Measurements from ENCODE around the gene FOXP1.
A peak's percentile ranks its signal among the peaks of the same experiment; 100 is the strongest.

FOXP1 gene

DNA sequence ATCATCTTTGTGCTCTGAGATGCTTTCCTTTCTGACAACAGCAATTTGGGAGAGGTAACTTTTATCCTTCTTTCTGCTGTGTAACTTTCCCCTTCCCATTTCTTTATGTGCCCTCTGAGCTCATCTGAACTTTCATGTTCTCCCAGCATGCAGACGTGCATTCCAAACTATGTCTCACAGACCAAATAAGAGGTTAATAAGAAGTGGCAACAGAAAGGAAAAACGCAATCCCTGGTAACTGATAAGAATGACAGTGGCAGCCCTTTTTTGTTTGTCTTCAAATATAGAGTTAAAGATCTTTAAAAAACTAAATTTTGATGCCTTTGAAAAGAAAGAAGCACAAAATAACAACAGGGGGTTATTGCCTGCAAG is 533.4 kb downstream of the FOXP1 start:
- peaks cover 98% of the 10 kb centered on the region for H3K4me1 ChIP-seq (ENCODE audit: control insufficient read depth, insufficient read depth, low read length)
- H3K4me3 ChIP-seq (ENCODE audit: low read depth, low read length), result no peak overlapping the region
- H3K9me3 ChIP-seq (ENCODE audit: control insufficient read depth, insufficient read depth, low read length), result no peaks in the 10 kb centered on the region
- H3K9ac ChIP-seq (ENCODE audit: low read depth, low read length), result 0 out of 2 replicates have a peak overlapping the region, but pooled peaks have one; percentile 14
- H3K27ac ChIP-seq (ENCODE audit: low read depth, low read length), result peak overlapping the region; percentile 87
- H3K36me3 ChIP-seq (ENCODE audit: control insufficient read depth, insufficient read depth, low read length), result peaks cover 5% of the 10 kb centered on the region; the same call in 1 of the 2 replicates
- no peaks in the 10 kb centered on the region for H3K27me3 ChIP-seq (ENCODE audit: control insufficient read depth, insufficient read depth, low read length)

GRCh38 chr3:71048948-71049347 is 534.6 kb downstream of the FOXP1 start:
- H3K9me3 ChIP-seq (ENCODE audit: control insufficient read depth, insufficient read depth, low read length), result no peaks in the 10 kb centered on the region
- no peaks in the 10 kb centered on the region for H3K27me3 ChIP-seq (ENCODE audit: control insufficient read depth, insufficient read depth, low read length)
- peaks cover 87% of the 10 kb centered on the region for H3K4me1 ChIP-seq (ENCODE audit: control insufficient read depth, insufficient read depth, low read length)
- peak overlapping the region; percentile 17; the same call in 1 of the 2 replicates for H3K4me3 ChIP-seq (ENCODE audit: low read depth, low read length)
- no peak overlapping the region for H3K9ac ChIP-seq (ENCODE audit: low read depth, low read length)
- H3K27ac ChIP-seq (ENCODE audit: low read depth, low read length), result peak overlapping the region; percentile 87
- peaks cover 8% of the 10 kb centered on the region; the same call in 1 of the 2 replicates for H3K36me3 ChIP-seq (ENCODE audit: control insufficient read depth, insufficient read depth, low read length)

GRCh38 chr3:71047616-71048531 is 535.7 kb downstream of the FOXP1 start:
- 0 out of 2 replicates have a peak overlapping the region, but pooled peaks have one; percentile 17 for H3K4me3 ChIP-seq (ENCODE audit: low read depth, low read length)
- H3K27me3 ChIP-seq (ENCODE audit: control insufficient read depth, insufficient read depth, low read length), result no peaks in the 10 kb centered on the region
- peak overlapping the region; percentile 87 for H3K27ac ChIP-seq (ENCODE audit: low read depth, low read length)
- H3K4me1 ChIP-seq (ENCODE audit: control insufficient read depth, insufficient read depth, low read length), result peaks cover 76% of the 10 kb centered on the region
- H3K9ac ChIP-seq (ENCODE audit: low read depth, low read length), result no peak overlapping the region
- no peaks in the 10 kb centered on the region for H3K9me3 ChIP-seq (ENCODE audit: control insufficient read depth, insufficient read depth, low read length)
- peaks cover 12% of the 10 kb centered on the region for H3K36me3 ChIP-seq (ENCODE audit: control insufficient read depth, insufficient read depth, low read length)

- Histone ChIP-seq H3K36me3 (ENCODE audit: control insufficient read depth, insufficient read depth, low read length) (peaks cover 12% of the 10 kb centered on the region), H3K4me3 (ENCODE audit: low read depth, low read length) (no peak overlapping the region), H3K9ac (ENCODE audit: low read depth, low read length) (no peak overlapping the region), H3K9me3 (ENCODE audit: control insufficient read depth, insufficient read depth, low read length) (no peaks in the 10 kb centered on the region), H3K4me1 (ENCODE audit: control insufficient read depth, insufficient read depth, low read length) (peaks cover 67% of the 10 kb centered on the region), H3K27me3 (ENCODE audit: control insufficient read depth, insufficient read depth, low read length) (no peaks in the 10 kb centered on the region), H3K27ac (ENCODE audit: low read depth, low read length) (peak overlapping the region; percentile 58)
Observed at GRCh38 chr3:71046791-71047190, 536.7 kb downstream of the FOXP1 start.

GRCh38 chr3:71045917-71046282 is 537.6 kb downstream of the FOXP1 start:
- Histone ChIP-seq H3K4me1 (ENCODE audit: control insufficient read depth, insufficient read depth, low read length) (peaks cover 58% of the 10 kb centered on the region), H3K36me3 (ENCODE audit: control insufficient read depth, insufficient read depth, low read length) (peaks cover 19% of the 10 kb centered on the region), H3K4me3 (ENCODE audit: low read depth, low read length) (no peak overlapping the region)

DNA sequence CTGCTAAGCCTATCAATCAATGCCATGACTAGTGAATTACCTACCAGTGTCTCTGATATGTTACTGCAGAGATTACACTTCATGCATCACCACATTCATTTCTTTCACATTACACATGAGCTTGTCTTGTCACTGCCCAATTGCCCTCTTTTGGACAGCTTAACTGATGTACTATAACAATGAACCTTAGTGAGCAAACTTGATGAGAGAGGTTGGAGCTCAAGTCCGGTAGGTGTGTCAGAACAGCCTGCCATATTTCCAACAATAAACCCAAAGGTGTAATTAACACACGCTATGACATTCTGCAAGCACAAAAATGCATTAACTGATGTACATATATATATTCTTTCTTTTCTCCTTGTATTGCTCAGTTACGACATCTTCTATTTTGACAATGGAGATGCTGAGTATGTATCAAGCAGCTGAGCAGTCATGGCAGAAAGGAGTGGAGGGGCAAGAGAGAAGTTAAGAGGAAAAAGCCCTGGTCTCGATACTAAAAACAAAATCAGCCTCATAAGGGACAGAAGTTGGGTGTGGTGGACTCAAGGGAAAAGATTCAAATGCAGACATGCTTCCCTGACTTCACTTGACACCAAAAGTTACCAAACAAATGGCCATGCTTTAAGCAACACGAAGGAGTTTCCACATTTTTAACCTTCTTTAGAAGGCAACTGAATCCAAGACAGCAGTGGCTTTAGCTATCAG is 538.2 kb downstream of the FOXP1 start:
- Histone ChIP-seq H3K36me3 (ENCODE audit: control insufficient read depth, insufficient read depth, low read length) (peaks cover 25% of the 10 kb centered on the region), H3K9ac (ENCODE audit: low read depth, low read length) (no peak overlapping the region), H3K9me3 (ENCODE audit: control insufficient read depth, insufficient read depth, low read length) (no peaks in the 10 kb centered on the region), H3K4me1 (ENCODE audit: control insufficient read depth, insufficient read depth, low read length) (peaks cover 52% of the 10 kb centered on the region), H3K27me3 (ENCODE audit: control insufficient read depth, insufficient read depth, low read length) (no peaks in the 10 kb centered on the region), H3K4me3 (ENCODE audit: low read depth, low read length) (no peak overlapping the region), H3K27ac (ENCODE audit: low read depth, low read length) (no peak overlapping the region)

More at GRCh38 chr3:71045917-71046282, 537.6 kb downstream of the FOXP1 start:
- no peak overlapping the region for H3K9ac ChIP-seq (ENCODE audit: low read depth, low read length)
- H3K27me3 ChIP-seq (ENCODE audit: control insufficient read depth, insufficient read depth, low read length), result no peaks in the 10 kb centered on the region
- no peak overlapping the region for H3K27ac ChIP-seq (ENCODE audit: low read depth, low read length)
- no peaks in the 10 kb centered on the region for H3K9me3 ChIP-seq (ENCODE audit: control insufficient read depth, insufficient read depth, low read length)

DNA sequence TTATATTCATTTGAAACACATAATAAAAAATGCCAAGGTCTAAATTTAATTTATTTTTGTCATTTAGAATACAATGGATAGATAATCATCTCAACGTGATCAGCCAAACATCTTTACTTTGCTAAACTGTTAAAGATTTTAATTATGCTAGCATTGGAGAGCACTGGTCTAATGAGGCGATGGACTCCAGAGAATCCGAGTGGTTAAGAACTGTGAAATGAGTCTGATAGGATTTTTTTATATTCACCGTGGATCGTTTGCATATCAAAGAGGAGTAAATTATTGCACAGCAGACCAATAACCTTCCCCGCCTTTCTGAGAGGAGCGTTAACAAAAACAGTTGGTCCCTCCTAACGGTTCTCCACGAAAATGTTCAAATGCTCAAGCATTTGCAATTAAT is 540.8 kb downstream of the FOXP1 start:
- Histone ChIP-seq H3K9ac (ENCODE audit: low read depth, low read length) (no peak overlapping the region), H3K9me3 (ENCODE audit: control insufficient read depth, insufficient read depth, low read length) (no peaks in the 10 kb centered on the region), H3K4me3 (ENCODE audit: low read depth, low read length) (no peak overlapping the region), H3K27ac (ENCODE audit: low read depth, low read length) (no peak overlapping the region), H3K36me3 (ENCODE audit: control insufficient read depth, insufficient read depth, low read length) (peaks cover 40% of the 10 kb centered on the region), H3K4me1 (ENCODE audit: control insufficient read depth, insufficient read depth, low read length) (peaks cover 26% of the 10 kb centered on the region), H3K27me3 (ENCODE audit: control insufficient read depth, insufficient read depth, low read length) (no peaks in the 10 kb centered on the region)

DNA sequence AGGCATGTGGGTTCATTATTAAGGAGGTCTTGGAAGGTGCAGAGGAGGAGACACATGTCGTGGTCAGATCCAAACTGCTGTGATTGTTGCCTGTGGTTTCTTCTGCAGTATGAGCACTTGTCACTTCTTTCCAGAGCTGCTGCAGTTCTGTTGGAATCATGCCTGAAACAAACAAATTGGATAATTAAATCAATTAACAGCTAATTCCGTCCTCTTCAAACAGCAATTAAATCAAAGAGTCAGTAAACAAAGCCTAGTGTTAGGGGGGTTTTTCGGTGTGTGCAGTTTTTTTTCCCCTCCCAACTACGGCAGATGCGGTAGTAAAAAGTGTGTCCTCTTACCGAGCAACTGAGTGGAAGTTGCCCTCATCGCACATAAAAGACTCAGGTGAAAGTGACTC is 542.2 kb downstream of the FOXP1 start:
- no peaks in the 10 kb centered on the region for H3K9me3 ChIP-seq (ENCODE audit: control insufficient read depth, insufficient read depth, low read length)
- no peaks in the 10 kb centered on the region for H3K27me3 ChIP-seq (ENCODE audit: control insufficient read depth, insufficient read depth, low read length)
- peaks cover 40% of the 10 kb centered on the region for H3K36me3 ChIP-seq (ENCODE audit: control insufficient read depth, insufficient read depth, low read length)
- no peak overlapping the region for H3K9ac ChIP-seq (ENCODE audit: low read depth, low read length)
- no peak overlapping the region for H3K27ac ChIP-seq (ENCODE audit: low read depth, low read length)
- H3K4me3 ChIP-seq (ENCODE audit: low read depth, low read length), result no peak overlapping the region
- H3K4me1 ChIP-seq (ENCODE audit: control insufficient read depth, insufficient read depth, low read length), result peaks cover 13% of the 10 kb centered on the region

GRCh38 chr3:71039332-71039731 is 544.2 kb downstream of the FOXP1 start:
- Histone ChIP-seq H3K9me3 (ENCODE audit: control insufficient read depth, insufficient read depth, low read length) (no peaks in the 10 kb centered on the region), H3K27me3 (ENCODE audit: control insufficient read depth, insufficient read depth, low read length) (no peaks in the 10 kb centered on the region), H3K4me3 (ENCODE audit: low read depth, low read length) (no peak overlapping the region), H3K4me1 (ENCODE audit: control insufficient read depth, insufficient read depth, low read length) (no peaks in the 10 kb centered on the region), H3K36me3 (ENCODE audit: control insufficient read depth, insufficient read depth, low read length) (peaks cover 33% of the 10 kb centered on the region), H3K9ac (ENCODE audit: low read depth, low read length) (no peak overlapping the region), H3K27ac (ENCODE audit: low read depth, low read length) (no peak overlapping the region)

DNA sequence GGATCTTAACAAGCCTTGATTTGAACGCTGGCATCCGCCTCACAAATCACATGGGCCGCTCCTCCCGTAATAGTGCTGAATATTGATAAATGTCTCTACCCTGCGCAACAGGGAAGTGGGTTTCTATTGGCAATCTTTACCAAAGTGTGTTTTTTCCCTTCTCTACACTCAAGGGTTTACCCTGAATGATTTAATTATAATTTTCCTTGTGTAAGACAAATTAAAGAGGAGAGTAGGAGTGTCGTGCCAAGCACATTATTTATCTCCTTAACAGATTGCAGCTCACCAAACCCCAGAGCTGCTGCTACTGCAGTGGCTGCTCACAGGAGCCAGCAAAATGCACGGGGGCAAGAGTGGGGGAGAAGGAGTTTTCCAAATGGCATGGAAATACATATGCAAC is 545.8 kb downstream of the FOXP1 start:
- Histone ChIP-seq H3K36me3 (ENCODE audit: control insufficient read depth, insufficient read depth, low read length) (peaks cover 28% of the 10 kb centered on the region), H3K4me1 (ENCODE audit: control insufficient read depth, insufficient read depth, low read length) (peaks cover 11% of the 10 kb centered on the region), H3K9me3 (ENCODE audit: control insufficient read depth, insufficient read depth, low read length) (no peaks in the 10 kb centered on the region), H3K27ac (ENCODE audit: low read depth, low read length) (no peak overlapping the region), H3K9ac (ENCODE audit: low read depth, low read length) (no peak overlapping the region), H3K27me3 (ENCODE audit: control insufficient read depth, insufficient read depth, low read length) (no peaks in the 10 kb centered on the region), H3K4me3 (ENCODE audit: low read depth, low read length) (no peak overlapping the region)

DNA sequence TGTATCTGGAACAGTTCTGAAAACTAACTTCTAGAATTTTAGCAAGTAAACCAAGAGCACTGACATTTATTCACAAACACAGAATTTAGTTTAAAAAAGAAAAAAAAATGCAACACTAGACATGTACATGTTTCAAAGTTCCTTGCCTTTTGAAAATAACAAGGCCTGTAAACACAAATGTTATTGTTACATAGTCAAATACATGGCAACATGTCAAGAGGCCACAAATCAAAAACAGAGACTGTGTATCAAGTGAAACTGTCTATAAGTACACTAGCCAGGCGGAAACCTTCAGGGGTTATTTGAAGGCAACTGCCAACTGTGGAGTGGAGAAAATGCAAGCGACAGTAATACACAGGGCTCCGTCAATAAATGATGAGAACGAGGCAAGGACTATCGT is 547.6 kb downstream of the FOXP1 start:
- no peak overlapping the region for H3K27ac ChIP-seq (ENCODE audit: low read depth, low read length)

More for the DNA sequence above, 547.6 kb downstream of the FOXP1 start:
- H3K9ac ChIP-seq (ENCODE audit: low read depth, low read length), result no peak overlapping the region
- H3K4me1 ChIP-seq (ENCODE audit: control insufficient read depth, insufficient read depth, low read length), result peaks cover 23% of the 10 kb centered on the region
- H3K4me3 ChIP-seq (ENCODE audit: low read depth, low read length), result no peak overlapping the region
- H3K9me3 ChIP-seq (ENCODE audit: control insufficient read depth, insufficient read depth, low read length), result no peaks in the 10 kb centered on the region
- peaks cover 21% of the 10 kb centered on the region for H3K36me3 ChIP-seq (ENCODE audit: control insufficient read depth, insufficient read depth, low read length)
- H3K27me3 ChIP-seq (ENCODE audit: control insufficient read depth, insufficient read depth, low read length), result no peaks in the 10 kb centered on the region
